Measurements from ENCODE around the gene D2HGDH. TPM values are rescaled to one million over a fixed set of nuclear protein-coding genes. Genes with fewer than 3 reads are reported as not detected.
A peak's percentile ranks its signal among the peaks of the same experiment; 100 is the strongest.

The D2HGDH gene
- 10 to 100 TPM; 21.6 to 26.2 TPM for total RNA-seq

DNA sequence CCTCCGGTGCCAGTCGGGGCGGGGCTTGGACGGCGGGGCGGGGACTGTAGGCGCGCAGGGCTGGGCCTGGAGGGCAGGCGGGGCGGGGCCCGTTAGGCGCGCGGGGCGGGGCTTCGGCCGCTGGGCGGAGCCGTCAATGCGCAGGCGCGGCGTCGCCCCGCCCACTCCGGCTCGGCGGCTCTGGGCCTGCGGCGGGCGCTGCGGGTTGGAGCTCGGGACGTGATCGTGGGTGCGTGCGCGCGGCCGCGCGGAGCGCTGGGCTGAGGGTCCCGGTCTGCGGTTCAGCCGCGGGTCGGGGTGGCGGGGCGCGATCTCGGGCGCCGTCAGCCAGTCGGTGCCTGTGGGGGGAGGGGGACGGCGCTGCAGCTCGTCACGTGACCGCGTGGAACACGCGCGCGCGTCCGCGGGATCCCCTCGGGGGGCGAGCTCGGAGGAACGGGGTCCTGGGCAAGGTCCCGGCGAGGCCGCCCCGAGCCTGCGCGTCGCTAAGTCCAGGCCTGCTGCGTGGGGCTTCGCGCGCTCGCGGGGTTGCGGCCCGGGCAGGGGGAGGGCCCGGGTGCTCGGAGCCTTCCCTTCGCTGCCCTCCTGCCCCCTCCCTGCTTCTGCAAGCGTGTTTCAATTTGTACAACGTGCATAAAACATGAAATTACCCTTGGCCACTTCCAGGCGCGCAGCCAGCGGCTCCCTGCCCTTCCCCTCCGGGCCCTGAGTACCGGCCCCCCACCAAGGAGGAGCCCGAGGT is at the start of gene D2HGDH:
Gene D2HGDH (plus strand): TSS at position 164 of the 742 bp plus-strand sequence. CDS start 595 bp downstream, outside the sequence.
- H3K4me3 Mint-ChIP-seq, result peak within 1 kb of the TSS; percentile 80
- H3K9me3 Mint-ChIP-seq (ENCODE audit: low read depth), result no peaks in the 10 kb centered on the region
- CTCF ChIA-PET, result interaction anchor here (1.2 to 5.6 kb wide), 7 partner anchors 29 to 884 kb away, joined by 3 to 45 read pairs (median 9); partner anchors contain the start of gene ING5
- ATAC-seq (peak; percentile 94), DNase-seq (peak; percentile 95)
- H3K27ac Mint-ChIP-seq, result peak within 1 kb of the TSS; percentile 56
- peaks cover 50% of the 10 kb centered on the region for H3K4me1 Mint-ChIP-seq
- H3K36me3 Mint-ChIP-seq, result peaks cover 2% of the 10 kb centered on the region
- no peaks in the 10 kb centered on the region for H3K27me3 Mint-ChIP-seq

DNA sequence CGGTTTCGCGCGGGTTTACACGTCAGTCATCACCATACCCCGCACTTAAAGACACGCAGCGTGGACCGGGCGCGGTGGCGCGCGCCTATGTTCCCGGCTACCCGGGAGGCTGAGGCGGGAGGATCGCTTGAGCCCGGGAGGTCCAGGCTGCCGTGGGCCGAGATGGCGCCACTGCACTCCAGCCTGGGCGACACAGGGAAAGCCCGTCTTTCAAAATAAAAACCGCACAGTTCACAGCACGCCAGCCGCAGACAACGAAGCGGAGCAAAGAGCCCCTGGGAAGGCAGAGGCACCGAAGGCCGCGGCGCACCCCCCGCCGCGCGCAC is 48.1 kb upstream of the D2HGDH start:
- Mint-ChIP-seq H3K27ac (peak overlapping the region; percentile 90), H3K4me1 (peaks cover 36% of the 10 kb centered on the region), H3K4me3 (peak overlapping the region; percentile 94), H3K9me3 (ENCODE audit: low read depth) (no peaks in the 10 kb centered on the region), H3K27me3 (no peaks in the 10 kb centered on the region), H3K36me3 (peaks cover 32% of the 10 kb centered on the region)
- ATAC-seq (peak; percentile 10), DNase-seq (no peak)
- CTCF ChIA-PET, result interaction anchor here (1.0 to 7.7 kb wide), 3 partner anchors 15 to 192 kb away, joined by 4 to 78 read pairs (median 6); partner anchors contain the start of gene ING5

DNA sequence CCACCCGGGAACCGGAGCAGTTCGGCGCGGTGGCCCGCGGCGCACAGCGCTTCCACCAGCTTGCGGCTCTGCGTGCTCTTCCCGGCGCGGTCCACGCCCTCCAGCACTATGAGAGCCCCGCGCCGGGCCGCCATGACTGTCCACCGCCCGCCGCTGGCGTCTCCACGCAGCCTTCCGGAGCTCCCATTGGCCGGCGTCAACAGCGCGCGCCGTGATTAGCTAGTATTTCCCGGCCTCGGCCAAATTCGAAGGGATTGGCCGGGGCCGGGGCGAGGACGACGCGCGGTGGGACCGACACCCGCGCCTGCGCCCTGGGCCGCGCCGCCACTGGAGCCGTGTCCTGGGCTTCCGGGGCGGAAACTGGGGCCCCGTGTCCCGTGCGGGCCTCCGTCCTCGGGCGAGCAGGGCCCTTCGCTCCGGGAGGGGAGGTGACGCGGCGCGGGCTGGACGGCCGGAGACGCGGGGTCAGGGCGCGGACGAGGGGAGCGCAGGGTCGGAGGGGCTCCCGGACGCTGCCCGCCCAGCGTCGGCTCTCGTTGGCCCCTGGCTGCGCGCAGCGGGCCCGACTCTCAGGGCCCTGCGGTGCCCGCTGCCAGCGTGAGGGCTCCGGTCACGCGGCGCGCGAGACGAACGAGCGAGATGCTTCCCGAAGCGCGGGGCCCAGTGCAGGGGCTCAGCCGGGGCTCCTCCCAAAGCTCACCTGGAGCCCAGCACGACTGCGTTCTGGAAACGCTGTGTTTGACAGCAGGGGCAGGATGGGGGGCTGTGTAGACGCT is 47.6 kb upstream of the D2HGDH start, which contains the start of gene DTYMK:
Gene DTYMK (minus strand): TSS at position 166 of the 776 bp plus-strand sequence. CDS start 32 bp downstream, at position 134.
- Mint-ChIP-seq H3K36me3 (peaks cover 27% of the 10 kb centered on the region), H3K9me3 (ENCODE audit: low read depth) (no peaks in the 10 kb centered on the region)

DNA sequence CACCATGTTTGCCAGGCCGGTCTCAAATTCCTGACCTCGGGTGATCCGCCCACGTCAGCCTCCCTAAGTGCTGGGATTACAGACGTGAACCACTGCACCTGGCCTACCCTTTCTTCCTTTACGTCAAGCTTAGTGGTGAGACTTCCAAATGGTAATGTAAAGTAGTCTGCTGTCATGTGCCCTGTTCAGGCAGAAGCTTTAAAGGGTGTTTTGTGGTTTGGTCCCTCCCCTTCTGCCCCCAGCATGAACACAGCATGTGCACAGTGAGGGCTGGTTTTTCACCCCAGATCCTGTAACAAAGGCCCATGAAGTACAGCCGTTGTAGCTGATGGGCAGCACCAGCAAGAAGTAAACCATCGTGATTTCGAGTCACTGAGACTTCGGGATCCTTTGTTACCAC is 45.1 kb upstream of the D2HGDH start:
- no peak for ATAC-seq
- no peak for DNase-seq

More for the DNA sequence above, 47.6 kb upstream of the D2HGDH start, which contains the start of gene DTYMK:
- Mint-ChIP-seq H3K27ac (peak within 1 kb of the TSS; percentile 96), H3K4me3 (peak within 1 kb of the TSS; percentile 94), H3K27me3 (no peaks in the 10 kb centered on the region), H3K4me1 (peaks cover 36% of the 10 kb centered on the region)
- CTCF ChIA-PET, result interaction anchor here (1.0 to 7.7 kb wide), 4 partner anchors 14 to 192 kb away, joined by 4 to 78 read pairs (median 5); partner anchors contain the start of gene ING5
- DNase-seq, result peak; percentile 97
- peak; percentile 98 for ATAC-seq

DNA sequence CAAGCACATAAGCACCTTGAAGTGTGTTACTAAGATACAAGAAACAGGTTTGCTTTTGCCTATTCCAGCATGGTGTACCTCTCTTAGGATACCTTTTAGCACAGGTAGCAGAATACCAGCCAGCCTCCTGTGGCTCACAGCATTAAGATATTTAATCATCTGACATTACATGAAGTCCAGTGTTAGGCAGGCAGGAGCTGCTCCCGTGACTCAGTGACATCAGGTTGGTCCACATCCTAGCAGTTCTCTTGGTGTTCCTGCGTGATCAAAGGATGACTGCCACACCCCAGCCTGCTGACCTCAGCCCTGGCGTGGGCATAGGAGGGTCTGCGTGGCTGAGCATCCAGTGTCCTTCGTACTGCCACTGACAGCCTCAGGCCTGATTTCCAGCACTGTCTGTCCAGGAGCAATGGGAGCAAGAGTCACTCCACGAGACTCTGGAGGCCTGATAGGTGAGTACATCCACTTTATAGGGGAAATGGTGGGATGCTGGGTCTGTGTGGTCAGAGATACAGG is 44.2 kb upstream of the D2HGDH start:
- CTCF ChIA-PET, result interaction anchor here (7.7 kb wide), 1 partner anchor 11 kb away, joined by 78 read pairs; the partner anchor contains the start of gene ING5
- H3K9me3 Mint-ChIP-seq (ENCODE audit: low read depth), result no peaks in the 10 kb centered on the region
- no peaks in the 10 kb centered on the region for H3K27me3 Mint-ChIP-seq
- DNase-seq, result no peak
- H3K27ac Mint-ChIP-seq, result peak overlapping the region; percentile 19
- no peak overlapping the region for H3K4me3 Mint-ChIP-seq
- peaks cover 23% of the 10 kb centered on the region for H3K4me1 Mint-ChIP-seq
- ATAC-seq, result no peak
- peaks cover 22% of the 10 kb centered on the region for H3K36me3 Mint-ChIP-seq

More for the DNA sequence above, 45.1 kb upstream of the D2HGDH start:
- Mint-ChIP-seq H3K27ac (no peak overlapping the region), H3K27me3 (no peaks in the 10 kb centered on the region), H3K4me3 (no peak overlapping the region), H3K36me3 (peaks cover 24% of the 10 kb centered on the region), H3K9me3 (ENCODE audit: low read depth) (no peaks in the 10 kb centered on the region), H3K4me1 (peaks cover 26% of the 10 kb centered on the region)
- CTCF ChIA-PET, result interaction anchor here (1.7 to 7.7 kb wide), 2 partner anchors 12 to 189 kb away, joined by 7 to 78 read pairs; partner anchors contain the start of gene ING5

DNA sequence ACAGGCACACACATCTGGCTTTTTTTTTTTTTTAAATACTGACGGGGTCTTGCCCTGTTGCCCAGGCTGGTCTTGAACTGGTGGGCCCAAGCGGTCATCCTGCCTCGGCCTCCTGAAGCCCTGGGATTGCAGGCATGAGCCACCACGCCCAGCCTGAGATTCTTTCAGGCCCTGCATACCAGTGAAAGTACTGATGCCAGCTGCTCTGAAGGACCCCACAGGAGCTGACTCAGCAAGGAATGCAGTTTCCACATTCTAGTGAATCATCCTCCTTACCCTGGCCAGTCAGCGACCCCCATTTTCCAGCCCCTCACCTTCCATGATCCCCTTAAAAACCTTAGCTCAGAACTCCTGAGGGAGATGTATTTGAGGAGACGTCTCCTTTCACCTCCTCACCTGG is 42.0 kb upstream of the D2HGDH start:
- ATAC-seq (no peak), DNase-seq (no peak)
- Mint-ChIP-seq H3K27ac (no peak overlapping the region), H3K4me3 (no peak overlapping the region), H3K27me3 (no peaks in the 10 kb centered on the region), H3K36me3 (peaks cover 18% of the 10 kb centered on the region), H3K4me1 (peaks cover 14% of the 10 kb centered on the region), H3K9me3 (ENCODE audit: low read depth) (no peaks in the 10 kb centered on the region)
- CTCF ChIA-PET, result interaction anchor here (7.7 kb wide), 1 partner anchor 8 kb away, joined by 78 read pairs; the partner anchor contains the start of gene ING5

DNA sequence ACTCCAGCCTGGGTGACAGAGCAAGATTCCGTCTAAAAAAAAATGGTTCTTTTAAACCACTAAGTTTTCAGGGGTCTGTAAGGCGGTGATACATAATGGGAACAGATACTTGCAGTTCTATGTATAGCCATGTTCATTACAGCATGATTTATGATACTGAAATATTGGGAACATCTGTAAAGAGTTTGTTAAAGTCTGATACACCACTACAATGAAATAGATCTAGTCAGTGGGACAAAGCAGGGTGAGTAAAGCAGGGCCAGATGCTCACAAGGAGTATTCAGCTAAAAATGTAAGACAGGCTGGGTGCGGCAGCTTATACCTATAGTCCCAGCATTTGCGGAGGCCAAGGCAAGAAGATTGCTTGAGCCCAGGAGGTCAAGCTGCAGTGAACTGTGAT is 38.8 kb upstream of the D2HGDH start:
- no peak overlapping the region for H3K4me3 Mint-ChIP-seq
- no peaks in the 10 kb centered on the region for H3K27me3 Mint-ChIP-seq
- DNase-seq (no peak), ATAC-seq (no peak)
- H3K36me3 Mint-ChIP-seq, result peaks cover 16% of the 10 kb centered on the region
- H3K9me3 Mint-ChIP-seq (ENCODE audit: low read depth), result no peaks in the 10 kb centered on the region
- H3K27ac Mint-ChIP-seq, result no peak overlapping the region
- CTCF ChIA-PET, result interaction anchor here (0.6 kb wide), 1 partner anchor 177 kb away, joined by 6 read pairs; no protein-coding TSS in a partner anchor
- peaks cover 11% of the 10 kb centered on the region for H3K4me1 Mint-ChIP-seq

DNA sequence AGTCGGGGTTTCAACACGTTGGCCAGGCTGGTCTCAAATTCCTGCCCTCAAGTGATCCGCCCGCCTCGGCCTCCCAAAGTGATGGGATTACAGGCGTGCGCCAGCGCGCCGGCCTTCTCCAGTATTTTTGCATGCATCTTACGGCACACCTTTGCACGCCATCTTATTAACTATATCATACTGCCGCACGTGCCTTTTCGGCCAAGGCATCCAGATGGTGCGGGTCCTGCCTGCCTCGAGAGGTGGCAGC is 33.4 kb upstream of the D2HGDH start:
- Mint-ChIP-seq H3K4me3 (peak overlapping the region; percentile 77), H3K27ac (peak overlapping the region; percentile 82), H3K4me1 (peaks cover 22% of the 10 kb centered on the region), H3K9me3 (ENCODE audit: low read depth) (no peaks in the 10 kb centered on the region), H3K27me3 (no peaks in the 10 kb centered on the region), H3K36me3 (peaks cover 9% of the 10 kb centered on the region)
- ATAC-seq (no peak), DNase-seq (no peak)
- CTCF ChIA-PET, result interaction anchor here (1.2 to 8.1 kb wide), 6 partner anchors 11 to 178 kb away, joined by 3 to 78 read pairs (median 9); partner anchors contain the start of genes D2HGDH and DTYMK

DNA sequence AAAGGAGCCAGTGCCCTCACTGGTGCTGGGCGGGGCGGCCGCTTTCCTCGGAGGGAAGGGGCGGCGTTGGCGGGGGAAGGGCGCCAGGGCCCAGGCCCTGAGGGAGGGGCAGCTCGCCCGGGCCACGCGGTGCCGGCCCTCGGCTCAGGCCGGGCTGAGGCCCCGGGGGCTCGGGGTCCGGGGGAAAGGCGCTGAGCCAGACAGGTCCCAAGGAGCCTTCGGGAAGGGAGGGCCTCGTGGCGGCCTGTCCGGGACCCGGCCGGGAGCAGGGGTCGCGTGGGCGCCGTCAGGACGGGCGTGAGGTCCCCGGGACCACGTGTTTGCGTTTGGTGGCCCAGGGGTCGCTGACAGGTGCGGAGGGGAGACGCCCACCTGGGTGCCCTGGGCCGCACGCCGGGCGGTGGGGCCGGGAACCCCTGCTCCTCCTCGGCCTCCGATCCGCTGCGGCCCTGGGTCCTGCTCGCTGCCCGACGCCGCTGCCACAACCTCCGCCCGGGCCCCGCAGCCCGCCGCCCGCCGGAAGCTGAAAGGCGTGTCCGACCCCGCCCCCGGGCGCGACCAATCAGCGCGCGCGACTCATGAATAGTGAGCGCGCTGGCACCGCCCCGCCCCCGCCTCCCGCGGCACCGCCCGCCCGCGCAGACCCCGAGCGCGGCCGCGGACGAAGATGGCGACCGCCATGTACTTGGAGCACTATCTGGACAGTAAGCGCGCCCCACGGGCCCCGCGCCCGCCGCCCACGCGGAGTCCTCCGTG is 32.9 kb upstream of the D2HGDH start, which contains the start of gene ING5:
Gene ING5 (plus strand): TSS at position 641 of the 756 bp plus-strand sequence. CDS start 27 bp downstream, at position 668.
- H3K27ac Mint-ChIP-seq, result peak within 1 kb of the TSS; percentile 82

DNA sequence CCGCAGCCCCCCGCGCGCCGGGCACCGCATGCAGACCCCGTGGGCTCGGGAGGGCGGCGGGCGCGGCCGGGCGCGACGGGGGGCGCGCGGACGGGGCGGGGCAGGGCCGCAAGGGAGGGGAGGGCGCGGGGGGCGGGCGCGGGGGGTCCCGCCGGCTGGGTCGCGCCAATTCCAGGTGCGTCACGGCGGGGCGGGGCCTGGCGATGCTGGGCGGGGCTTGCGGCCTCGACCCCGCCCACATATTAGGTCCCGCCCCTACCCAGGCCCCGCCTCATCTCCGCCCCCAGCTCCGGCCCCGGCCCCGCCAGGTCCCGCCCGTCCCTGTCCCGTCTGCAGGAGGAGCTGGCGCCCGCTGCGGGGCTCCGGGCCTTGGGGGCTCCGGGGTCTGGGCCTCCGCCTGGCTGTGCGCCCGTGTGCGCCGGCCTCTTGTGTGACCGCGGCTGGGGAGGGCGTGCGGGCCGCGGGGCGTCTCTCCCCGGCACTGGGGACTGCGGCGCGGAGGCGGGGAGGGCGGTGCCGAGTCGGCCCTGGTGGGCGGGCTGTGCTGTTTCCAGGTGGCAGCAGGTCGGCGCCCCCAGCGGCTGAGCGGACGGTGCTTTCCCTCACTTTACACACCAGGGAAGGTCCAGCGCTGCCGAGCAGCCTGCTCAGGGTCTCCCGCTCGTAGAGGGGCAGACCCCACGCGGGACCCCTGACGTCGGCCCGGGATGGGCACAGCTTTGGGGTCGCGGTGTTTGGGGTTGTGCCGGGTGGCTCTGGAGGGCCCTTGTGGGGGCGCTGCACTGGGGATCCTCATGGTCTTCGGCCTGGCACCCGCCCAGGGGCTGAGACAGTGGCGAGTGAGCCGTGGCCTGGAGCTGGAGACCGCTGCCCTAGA is 32.0 kb upstream of the D2HGDH start:
- ATAC-seq (peak; percentile 77), DNase-seq (peak; percentile 92)
- H3K4me3 Mint-ChIP-seq, result peak overlapping the region; percentile 77
- CTCF ChIA-PET, result interaction anchor here (1.0 to 8.1 kb wide), 17 partner anchors 10 to 387 kb away, joined by 3 to 78 read pairs (median 5); partner anchors contain the start of genes ATG4B, D2HGDH, DTYMK and HDLBP
- peaks cover 20% of the 10 kb centered on the region for H3K36me3 Mint-ChIP-seq
- peak overlapping the region; percentile 69 for H3K27ac Mint-ChIP-seq
- no peaks in the 10 kb centered on the region for H3K27me3 Mint-ChIP-seq
- peaks cover 22% of the 10 kb centered on the region for H3K4me1 Mint-ChIP-seq
- H3K9me3 Mint-ChIP-seq (ENCODE audit: low read depth), result no peaks in the 10 kb centered on the region

More for the DNA sequence above, 32.9 kb upstream of the D2HGDH start, which contains the start of gene ING5:
- peak within 1 kb of the TSS; percentile 77 for H3K4me3 Mint-ChIP-seq
- peaks cover 22% of the 10 kb centered on the region for H3K4me1 Mint-ChIP-seq
- no peaks in the 10 kb centered on the region for H3K27me3 Mint-ChIP-seq
- ATAC-seq (peak; percentile 69), DNase-seq (peak; percentile 95)
- CTCF ChIA-PET, result interaction anchor here (1.0 to 8.1 kb wide), 16 partner anchors 11 to 386 kb away, joined by 3 to 78 read pairs (median 6); partner anchors contain the start of genes ATG4B, D2HGDH, DTYMK and HDLBP
- no peaks in the 10 kb centered on the region for H3K9me3 Mint-ChIP-seq (ENCODE audit: low read depth)
- H3K36me3 Mint-ChIP-seq, result peaks cover 13% of the 10 kb centered on the region

DNA sequence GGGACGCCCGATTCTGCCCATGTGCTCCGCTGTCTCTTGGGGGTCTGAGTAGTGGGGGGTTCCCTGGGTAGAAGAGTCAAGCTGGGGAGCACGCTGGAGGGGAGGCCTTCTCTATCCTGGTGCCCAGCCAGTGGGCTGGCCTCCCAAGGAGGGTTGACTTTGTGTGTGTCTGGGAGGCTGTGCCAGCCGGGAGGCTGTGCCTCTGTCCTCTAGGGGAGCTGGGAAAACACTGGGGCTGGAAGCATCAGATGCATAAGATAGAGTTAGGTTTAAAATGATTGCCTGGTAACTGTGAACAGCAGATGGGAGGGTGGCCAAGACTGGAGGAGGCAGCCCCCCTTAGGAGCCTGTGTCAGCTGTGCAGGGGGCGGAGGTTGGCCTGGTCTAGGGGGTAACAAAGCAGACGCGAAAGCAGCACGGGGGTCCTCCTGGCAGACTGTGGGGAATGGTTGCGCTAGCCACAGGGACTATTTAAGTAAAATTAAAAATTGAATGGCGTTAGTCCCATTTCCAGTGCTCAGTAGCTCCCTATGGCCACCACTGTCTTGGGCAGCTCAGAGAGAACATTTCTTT is 31.3 kb upstream of the D2HGDH start:
- Mint-ChIP-seq H3K27ac (peak overlapping the region; percentile 69), H3K9me3 (ENCODE audit: low read depth) (no peaks in the 10 kb centered on the region), H3K4me1 (peaks cover 22% of the 10 kb centered on the region), H3K4me3 (peak overlapping the region; percentile 77), H3K27me3 (no peaks in the 10 kb centered on the region), H3K36me3 (peaks cover 25% of the 10 kb centered on the region)
- ATAC-seq, result no peak
- CTCF ChIA-PET, result interaction anchor here (1.0 to 8.1 kb wide), 10 partner anchors 9 to 176 kb away, joined by 3 to 78 read pairs (median 8); partner anchors contain the start of genes D2HGDH and DTYMK
- DNase-seq, result no peak
